ENCODE data around the gene SCMH1.

SCMH1 gene

DNA sequence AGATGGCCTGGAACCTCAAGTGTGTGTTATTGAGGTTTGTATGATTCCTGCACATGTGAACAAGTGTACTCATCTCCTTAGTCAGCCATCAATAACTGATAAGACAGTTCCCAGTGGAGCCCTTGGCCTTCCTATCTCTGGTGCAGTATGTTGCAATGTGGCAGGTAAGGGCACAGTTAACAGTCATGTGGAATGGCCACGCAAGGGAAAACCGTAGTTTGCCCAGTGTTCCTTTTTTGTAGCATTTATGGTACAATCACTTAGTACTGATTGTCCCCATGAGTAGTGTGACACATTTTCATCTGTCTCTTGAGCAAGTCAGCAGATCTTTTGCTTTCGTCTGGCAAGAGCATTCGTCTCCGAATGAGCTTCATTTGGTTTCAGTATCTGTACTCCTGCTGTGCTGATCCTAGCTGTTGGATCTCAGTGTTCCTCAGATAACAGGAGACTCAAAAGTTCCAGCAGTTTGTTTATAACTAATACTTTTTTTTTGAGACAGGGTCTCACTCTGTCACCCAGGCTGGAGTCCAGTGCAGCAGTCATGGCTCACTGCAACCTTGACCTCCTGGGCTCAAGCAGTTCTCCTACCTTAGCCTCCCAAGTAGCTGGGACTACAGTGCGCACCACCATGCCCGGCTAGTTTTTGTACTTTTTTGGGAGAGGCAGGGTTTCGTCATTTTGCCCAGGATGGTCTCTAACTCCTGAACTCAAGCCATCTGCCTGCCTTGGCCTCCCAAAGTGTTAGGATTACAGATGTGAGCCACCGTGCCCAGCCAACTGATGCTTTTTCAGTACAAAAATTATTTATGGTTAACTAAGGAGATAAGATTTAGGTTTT is 254.4 kb downstream of the SCMH1 start:
- Histone ChIP-seq H3K27me3 (replicated peaks; ENCODE audit: control insufficient read depth, insufficient read depth, low read length) (no peaks in the 10 kb centered on the region), H3K9me3 (ENCODE audit: control insufficient read depth, low read length) (no peaks in the 10 kb centered on the region), H3K9ac (ENCODE audit: low read length) (no peak overlapping the region), H3K36me3 (ENCODE audit: control insufficient read depth, insufficient read depth, low read length, severe bottlenecking) (peaks cover 84% of the 10 kb centered on the region), H3K4me3 (ENCODE audit: low read length) (no peak overlapping the region), H3K4me1 (ENCODE audit: control insufficient read depth, insufficient read depth, low read length) (peaks cover 41% of the 10 kb centered on the region)
- DNase-seq (ENCODE audit: low read depth), result no peak

DNA sequence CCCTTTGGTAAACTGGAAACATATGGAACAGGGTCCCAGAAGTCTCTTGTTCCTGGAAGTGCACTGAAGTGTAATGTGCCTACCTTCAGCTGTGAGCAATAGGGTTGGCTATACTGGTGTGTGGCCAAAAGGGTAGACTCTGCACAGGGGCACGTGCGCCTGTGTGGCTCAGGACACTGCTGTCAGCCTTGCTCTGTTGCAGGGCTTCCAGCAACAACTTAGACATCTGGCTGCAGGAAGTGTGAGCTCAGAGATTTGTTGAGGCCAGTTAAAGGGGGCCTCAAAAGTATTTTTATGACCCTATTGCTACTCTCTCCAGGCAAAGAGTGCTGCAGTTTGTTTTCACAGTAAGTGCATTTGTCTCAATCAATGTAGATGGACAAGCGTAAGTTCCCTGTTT is 255.2 kb downstream of the SCMH1 start:
- no peak for DNase-seq (ENCODE audit: low read depth)
- no peak overlapping the region for H3K4me3 ChIP-seq (ENCODE audit: low read length)
- peaks cover 48% of the 10 kb centered on the region for H3K4me1 ChIP-seq (ENCODE audit: control insufficient read depth, insufficient read depth, low read length)
- H3K36me3 ChIP-seq (ENCODE audit: control insufficient read depth, insufficient read depth, low read length, severe bottlenecking), result peaks cover 78% of the 10 kb centered on the region
- no peak overlapping the region for H3K9ac ChIP-seq (ENCODE audit: low read length)
- H3K27me3 ChIP-seq (replicated peaks; ENCODE audit: control insufficient read depth, insufficient read depth, low read length), result no peaks in the 10 kb centered on the region
- H3K9me3 ChIP-seq (ENCODE audit: control insufficient read depth, low read length), result no peaks in the 10 kb centered on the region

DNA sequence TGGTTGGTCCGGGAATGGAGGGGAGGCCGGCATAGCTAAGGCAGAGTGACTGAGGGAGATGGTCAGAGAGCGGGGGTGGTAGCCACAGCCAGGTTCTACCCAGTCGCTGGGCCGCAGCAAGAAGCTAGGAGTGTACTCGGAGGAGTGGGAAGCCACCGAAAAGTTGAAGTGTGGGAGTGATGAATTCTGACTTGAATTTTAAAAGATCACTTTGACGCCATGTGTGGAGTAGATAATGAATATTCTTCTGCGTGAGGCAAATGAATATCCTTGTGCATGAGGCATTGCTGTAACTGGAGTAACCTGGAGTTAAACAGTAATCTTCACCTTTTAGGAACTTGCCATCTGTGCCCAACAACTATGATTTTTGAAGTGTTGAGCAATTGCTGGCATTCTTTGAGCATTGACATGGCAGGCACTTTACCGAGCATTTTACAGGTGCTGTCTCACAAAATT is 255.8 kb downstream of the SCMH1 start:
- no peak for DNase-seq (ENCODE audit: low read depth)
- H3K27me3 ChIP-seq (replicated peaks; ENCODE audit: control insufficient read depth, insufficient read depth, low read length), result no peaks in the 10 kb centered on the region
- no peak overlapping the region for H3K4me3 ChIP-seq (ENCODE audit: low read length)
- peaks cover 54% of the 10 kb centered on the region for H3K4me1 ChIP-seq (ENCODE audit: control insufficient read depth, insufficient read depth, low read length)
- H3K9ac ChIP-seq (ENCODE audit: low read length), result no peak overlapping the region
- no peaks in the 10 kb centered on the region for H3K9me3 ChIP-seq (ENCODE audit: control insufficient read depth, low read length)
- peaks cover 72% of the 10 kb centered on the region for H3K36me3 ChIP-seq (ENCODE audit: control insufficient read depth, insufficient read depth, low read length, severe bottlenecking)

DNA sequence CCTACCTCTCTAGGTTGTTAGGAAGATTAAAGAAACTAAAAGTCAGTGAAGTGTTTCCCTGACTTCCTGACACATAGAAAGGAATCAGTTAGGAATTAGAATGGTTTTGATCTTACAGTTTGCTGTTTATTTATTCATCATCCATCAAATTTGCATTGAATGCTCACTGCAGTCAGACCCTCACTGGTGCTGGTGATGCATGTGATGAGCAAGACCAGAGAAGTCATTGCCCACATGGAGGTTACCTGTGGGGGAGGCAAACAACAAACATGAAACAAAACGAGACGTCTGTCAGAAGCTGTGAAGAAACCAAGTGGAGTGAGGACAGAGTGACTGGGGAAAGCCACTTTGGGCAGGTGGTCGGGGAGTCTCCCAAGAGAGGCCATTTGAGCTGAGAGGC is 256.2 kb downstream of the SCMH1 start:
- H3K36me3 ChIP-seq (ENCODE audit: control insufficient read depth, insufficient read depth, low read length, severe bottlenecking), result peaks cover 67% of the 10 kb centered on the region
- H3K4me3 ChIP-seq (ENCODE audit: low read length), result no peak overlapping the region
- no peaks in the 10 kb centered on the region for H3K27me3 ChIP-seq (replicated peaks; ENCODE audit: control insufficient read depth, insufficient read depth, low read length)
- no peak for DNase-seq (ENCODE audit: low read depth)
- no peaks in the 10 kb centered on the region for H3K9me3 ChIP-seq (ENCODE audit: control insufficient read depth, low read length)
- peaks cover 58% of the 10 kb centered on the region for H3K4me1 ChIP-seq (ENCODE audit: control insufficient read depth, insufficient read depth, low read length)
- H3K9ac ChIP-seq (ENCODE audit: low read length), result no peak overlapping the region

DNA sequence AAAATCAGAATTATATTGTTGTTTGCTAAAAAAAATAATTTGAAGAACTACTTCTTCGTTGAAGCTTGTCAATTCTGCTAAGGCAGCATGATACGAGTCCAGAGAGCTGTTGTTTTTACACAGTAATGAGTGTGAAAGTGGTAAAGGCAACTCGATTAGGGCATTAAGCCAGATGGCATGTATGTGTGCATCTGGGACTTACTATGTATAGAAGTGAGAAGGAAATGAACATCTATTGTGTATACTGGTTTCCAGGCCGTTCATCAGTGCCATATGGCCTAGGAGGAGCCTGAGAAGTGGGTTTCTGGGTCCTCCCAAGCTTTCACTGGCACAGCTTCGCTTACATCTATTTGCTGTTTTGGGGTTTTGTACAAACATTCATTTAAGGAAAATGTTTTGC is 256.9 kb downstream of the SCMH1 start:
- DNase-seq (ENCODE audit: low read depth), result no peak
- Histone ChIP-seq H3K4me1 (ENCODE audit: control insufficient read depth, insufficient read depth, low read length) (peaks cover 65% of the 10 kb centered on the region), H3K27me3 (replicated peaks; ENCODE audit: control insufficient read depth, insufficient read depth, low read length) (no peaks in the 10 kb centered on the region), H3K9me3 (ENCODE audit: control insufficient read depth, low read length) (no peaks in the 10 kb centered on the region), H3K4me3 (ENCODE audit: low read length) (no peak overlapping the region), H3K36me3 (ENCODE audit: control insufficient read depth, insufficient read depth, low read length, severe bottlenecking) (peaks cover 60% of the 10 kb centered on the region), H3K9ac (ENCODE audit: low read length) (no peak overlapping the region)

DNA sequence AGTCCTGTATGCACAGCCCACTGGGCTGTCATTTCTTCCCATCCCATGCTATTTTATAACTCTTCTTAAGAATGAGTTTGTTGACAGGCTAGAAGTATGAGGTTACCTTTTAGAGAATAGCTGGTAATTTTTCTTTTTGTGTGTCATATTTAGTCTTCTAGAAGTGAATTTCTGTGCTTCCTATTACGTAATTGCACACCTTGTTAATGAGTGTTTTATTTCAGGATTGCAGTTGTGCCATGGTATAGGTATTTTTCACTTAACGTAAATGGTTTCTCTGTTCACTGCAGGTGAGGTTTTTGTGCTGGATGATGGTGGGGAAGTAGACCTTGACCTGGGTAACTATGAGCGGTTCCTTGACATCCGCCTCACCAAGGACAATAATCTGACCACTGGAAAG is 257.6 kb downstream of the SCMH1 start:
- no peak overlapping the region for H3K9ac ChIP-seq (ENCODE audit: low read length)
- no peaks in the 10 kb centered on the region for H3K9me3 ChIP-seq (ENCODE audit: control insufficient read depth, low read length)
- H3K36me3 ChIP-seq (ENCODE audit: control insufficient read depth, insufficient read depth, low read length, severe bottlenecking), result peaks cover 54% of the 10 kb centered on the region
- H3K4me3 ChIP-seq (ENCODE audit: low read length), result no peak overlapping the region
- H3K27me3 ChIP-seq (replicated peaks; ENCODE audit: control insufficient read depth, insufficient read depth, low read length), result no peaks in the 10 kb centered on the region
- no peak for DNase-seq (ENCODE audit: low read depth)
- H3K4me1 ChIP-seq (ENCODE audit: control insufficient read depth, insufficient read depth, low read length), result peaks cover 65% of the 10 kb centered on the region

DNA sequence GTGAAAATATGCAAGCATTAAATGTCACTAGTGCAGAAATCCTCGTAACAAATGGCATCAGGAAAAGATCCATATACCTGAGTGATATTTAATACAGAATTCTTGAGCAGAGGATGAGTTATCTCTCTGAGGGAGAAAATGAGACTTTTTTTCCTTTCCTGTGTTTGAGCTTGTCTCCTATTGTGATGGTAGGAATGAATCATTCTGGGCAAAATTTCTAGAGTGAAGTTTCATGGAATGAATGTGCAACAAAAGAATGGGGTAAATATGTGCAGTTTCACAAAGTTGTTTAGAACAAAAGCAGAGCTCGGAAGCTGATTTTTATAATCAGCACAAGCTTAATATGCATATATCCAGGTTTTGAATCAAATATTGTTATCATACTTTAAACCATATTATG is 258.0 kb downstream of the SCMH1 start:
- Histone ChIP-seq H3K36me3 (ENCODE audit: control insufficient read depth, insufficient read depth, low read length, severe bottlenecking) (peaks cover 49% of the 10 kb centered on the region), H3K9ac (ENCODE audit: low read length) (no peak overlapping the region), H3K4me1 (ENCODE audit: control insufficient read depth, insufficient read depth, low read length) (peaks cover 67% of the 10 kb centered on the region), H3K4me3 (ENCODE audit: low read length) (no peak overlapping the region), H3K27me3 (replicated peaks; ENCODE audit: control insufficient read depth, insufficient read depth, low read length) (no peaks in the 10 kb centered on the region), H3K9me3 (ENCODE audit: control insufficient read depth, low read length) (no peaks in the 10 kb centered on the region)
- peak; percentile 73 for DNase-seq (ENCODE audit: low read depth)

DNA sequence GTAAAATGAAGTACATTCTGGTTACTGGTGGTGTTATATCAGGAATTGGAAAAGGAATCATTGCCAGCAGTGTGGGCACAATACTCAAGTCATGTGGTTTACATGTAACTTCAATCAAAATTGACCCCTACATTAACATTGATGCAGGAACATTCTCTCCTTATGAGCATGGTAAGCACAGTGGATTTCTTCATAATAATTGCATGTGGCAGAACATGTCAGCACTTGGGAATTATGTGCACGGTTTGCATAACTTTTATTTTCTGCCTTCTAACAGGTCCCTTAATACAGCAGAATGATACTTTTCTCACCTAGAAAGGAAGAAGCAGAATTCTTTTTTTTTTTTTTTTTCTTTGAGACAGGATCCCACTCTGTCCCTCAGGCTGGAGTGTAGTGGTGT is 258.8 kb downstream of the SCMH1 start:
- Histone ChIP-seq H3K27me3 (replicated peaks; ENCODE audit: control insufficient read depth, insufficient read depth, low read length) (no peaks in the 10 kb centered on the region), H3K36me3 (ENCODE audit: control insufficient read depth, insufficient read depth, low read length, severe bottlenecking) (peaks cover 41% of the 10 kb centered on the region), H3K4me3 (ENCODE audit: low read length) (no peak overlapping the region), H3K9ac (ENCODE audit: low read length) (no peak overlapping the region), H3K4me1 (ENCODE audit: control insufficient read depth, insufficient read depth, low read length) (peaks cover 71% of the 10 kb centered on the region), H3K9me3 (ENCODE audit: control insufficient read depth, low read length) (no peaks in the 10 kb centered on the region)
- peak; percentile 56 for DNase-seq (ENCODE audit: low read depth)

DNA sequence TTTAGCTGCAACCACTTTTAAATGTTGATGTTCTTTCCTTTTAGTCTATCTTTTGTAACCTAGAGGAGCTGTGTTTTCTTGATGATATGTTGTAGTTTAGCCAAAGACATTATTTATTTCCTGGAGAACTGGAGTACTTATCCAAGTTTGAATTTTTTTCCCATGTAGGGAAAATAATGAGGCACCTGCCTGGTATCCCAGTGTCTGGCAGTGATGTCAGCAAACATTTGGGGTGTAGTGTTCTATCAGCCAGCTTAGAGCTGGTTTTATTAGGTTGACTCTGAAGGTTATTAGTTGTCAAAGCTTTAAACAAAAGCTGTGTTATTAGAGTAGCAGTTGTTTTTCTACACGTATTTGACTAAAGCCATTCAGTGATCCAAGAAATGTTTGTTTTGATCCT is 259.4 kb downstream of the SCMH1 start:
- Histone ChIP-seq H3K4me1 (ENCODE audit: control insufficient read depth, insufficient read depth, low read length) (peaks cover 69% of the 10 kb centered on the region), H3K9ac (ENCODE audit: low read length) (no peak overlapping the region), H3K4me3 (ENCODE audit: low read length) (no peak overlapping the region), H3K27me3 (replicated peaks; ENCODE audit: control insufficient read depth, insufficient read depth, low read length) (no peaks in the 10 kb centered on the region), H3K9me3 (ENCODE audit: control insufficient read depth, low read length) (no peaks in the 10 kb centered on the region), H3K36me3 (ENCODE audit: control insufficient read depth, insufficient read depth, low read length, severe bottlenecking) (peaks cover 36% of the 10 kb centered on the region)
- no peak for DNase-seq (ENCODE audit: low read depth)

DNA sequence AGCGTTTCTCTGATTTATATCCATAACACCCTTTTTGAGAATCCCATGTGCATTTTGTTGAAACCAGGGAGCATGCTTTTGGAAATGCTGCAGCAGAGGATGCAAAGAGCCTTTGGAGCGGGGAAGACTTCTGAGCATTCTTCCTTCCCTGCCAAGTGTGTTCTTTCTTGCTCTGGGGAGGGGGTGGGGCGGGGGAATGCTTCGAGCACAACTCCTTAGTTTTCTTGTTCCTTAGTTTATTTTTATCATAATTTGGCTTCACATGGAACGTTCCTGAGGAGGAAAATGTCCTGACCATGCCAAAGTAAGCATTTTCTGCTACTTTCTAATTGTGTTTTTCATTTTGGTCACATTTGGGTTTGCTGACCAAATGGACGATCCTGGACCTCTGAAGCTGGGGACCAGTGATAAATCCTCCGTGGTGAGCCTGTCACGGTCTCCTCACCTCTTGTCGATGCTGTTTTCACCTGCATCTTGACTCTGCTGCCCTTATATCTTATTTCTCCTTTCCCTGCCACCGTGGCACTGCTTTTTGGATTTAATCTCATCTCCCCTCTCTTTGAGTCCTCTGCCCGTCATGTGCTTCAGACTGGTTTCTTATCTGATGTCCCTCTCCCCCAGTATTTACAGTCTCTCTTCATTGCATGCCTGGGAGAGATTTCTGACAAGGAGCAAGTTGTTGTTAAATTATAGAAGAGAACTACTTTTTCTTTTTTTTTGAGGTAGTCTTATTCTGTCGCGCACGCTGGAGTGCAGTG is 260.2 kb downstream of the SCMH1 start:
- H3K9ac ChIP-seq (ENCODE audit: low read length), result peak overlapping the region; percentile 92
- peaks cover 27% of the 10 kb centered on the region for H3K36me3 ChIP-seq (ENCODE audit: control insufficient read depth, insufficient read depth, low read length, severe bottlenecking)
- H3K9me3 ChIP-seq (ENCODE audit: control insufficient read depth, low read length), result no peaks in the 10 kb centered on the region
- peaks cover 62% of the 10 kb centered on the region for H3K4me1 ChIP-seq (ENCODE audit: control insufficient read depth, insufficient read depth, low read length)
- H3K4me3 ChIP-seq (ENCODE audit: low read length), result peak overlapping the region; percentile 89
- DNase-seq (ENCODE audit: low read depth), result peak; percentile 60
- H3K27me3 ChIP-seq (replicated peaks; ENCODE audit: control insufficient read depth, insufficient read depth, low read length), result no peaks in the 10 kb centered on the region

DNA sequence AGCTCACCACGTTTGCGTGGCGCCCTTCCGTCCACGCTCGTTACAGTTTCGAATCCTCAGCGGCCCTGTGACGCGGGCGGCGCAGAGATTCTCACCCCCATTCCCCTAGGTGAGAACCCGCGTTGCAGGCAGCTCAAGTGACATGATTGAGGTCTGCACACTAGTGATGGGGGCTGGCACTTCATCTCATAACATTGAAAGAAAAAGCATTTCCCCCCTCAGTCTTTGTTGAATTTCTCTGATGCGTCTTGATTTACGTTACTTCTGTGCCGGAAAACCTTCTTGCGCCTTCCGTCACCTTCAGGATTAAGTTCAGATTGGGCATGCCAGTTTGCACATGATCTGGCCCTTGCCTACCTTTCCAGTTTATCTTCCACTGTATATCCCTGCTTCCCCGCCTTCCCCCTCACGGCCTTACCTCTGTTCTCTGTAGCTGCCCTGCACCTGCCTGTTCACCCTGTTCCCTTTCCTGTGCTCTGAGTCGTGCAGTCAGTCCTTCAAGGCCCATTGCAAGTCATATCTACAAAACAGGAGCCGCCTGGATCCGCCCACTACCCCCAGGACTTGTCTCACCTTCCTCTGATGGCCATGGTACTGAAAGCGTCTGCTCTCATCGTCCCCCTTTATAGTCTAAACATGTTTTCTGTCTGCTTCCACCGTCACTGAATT is 261.5 kb downstream of the SCMH1 start:
- Histone ChIP-seq H3K9me3 (ENCODE audit: control insufficient read depth, low read length) (no peaks in the 10 kb centered on the region), H3K27me3 (replicated peaks; ENCODE audit: control insufficient read depth, insufficient read depth, low read length) (no peaks in the 10 kb centered on the region), H3K36me3 (ENCODE audit: control insufficient read depth, insufficient read depth, low read length, severe bottlenecking) (peaks cover 14% of the 10 kb centered on the region), H3K4me3 (ENCODE audit: low read length) (peak overlapping the region; percentile 89), H3K9ac (ENCODE audit: low read length) (peak overlapping the region; percentile 92), H3K4me1 (ENCODE audit: control insufficient read depth, insufficient read depth, low read length) (peaks cover 59% of the 10 kb centered on the region)
- peak; percentile 34 for DNase-seq (ENCODE audit: low read depth)
